HG03045 (cell line): ENCODE results near the gene IMPA2.

Experiments used
- ATAC-seq: cut with Tn5 transposase; IDR thresholded peaks from one replicate; pipeline ENCODE4 v1.9.1; 2021; ENCODE audit warnings: mild to moderate bottlenecking, moderate library complexity; ENCODE audit not compliant: unreplicated experiment

The IMPA2 gene

GRCh38 chr18:12006488-12006840 is 25.2 kb downstream of the IMPA2 start:
- ATAC-seq, result no peak

- ATAC-seq, result no peak
Measured at GRCh38 chr18:12007063-12007462, 25.8 kb downstream of the IMPA2 start.

- no peak for ATAC-seq
Measured at GRCh38 chr18:12008181-12008767, 27.0 kb downstream of the IMPA2 start.

- ATAC-seq, result no peak
Measured at GRCh38 chr18:12008842-12009580, 27.7 kb downstream of the IMPA2 start.

GRCh38 chr18:12009581-12010140 is 28.4 kb downstream of the IMPA2 start:
- ATAC-seq, result no peak

GRCh38 chr18:12010187-12010802 is 29.0 kb downstream of the IMPA2 start:
- ATAC-seq, result no peak

GRCh38 chr18:12011199-12011956 is 30.1 kb downstream of the IMPA2 start:
- ATAC-seq, result no peak

- no peak for ATAC-seq
Measured at GRCh38 chr18:12011957-12012549, 30.7 kb downstream of the IMPA2 start.

- ATAC-seq, result no peak
Measured at GRCh38 chr18:12012697-12013096, 31.4 kb downstream of the IMPA2 start.

GRCh38 chr18:12013186-12013916 is 32.0 kb downstream of the IMPA2 start:
- no peak for ATAC-seq

GRCh38 chr18:12014086-12014485 is 32.8 kb downstream of the IMPA2 start:
- no peak for ATAC-seq

GRCh38 chr18:12014521-12015415 is 33.5 kb downstream of the IMPA2 start:
- ATAC-seq, result no peak

GRCh38 chr18:12015416-12016062 is 34.2 kb downstream of the IMPA2 start:
- ATAC-seq, result no peak

- ATAC-seq, result no peak
Measured at GRCh38 chr18:12017081-12017480, 35.8 kb downstream of the IMPA2 start.

- no peak for ATAC-seq
Measured at GRCh38 chr18:12018861-12019260, 37.6 kb downstream of the IMPA2 start.

GRCh38 chr18:12021077-12021476 is 39.8 kb downstream of the IMPA2 start:
- no peak for ATAC-seq

GRCh38 chr18:12021596-12021995 is 40.3 kb downstream of the IMPA2 start:
- ATAC-seq, result no peak

GRCh38 chr18:12023375-12023774 is 42.1 kb downstream of the IMPA2 start:
- ATAC-seq, result no peak

- ATAC-seq, result no peak
Measured at GRCh38 chr18:12026562-12026961, 45.3 kb downstream of the IMPA2 start.
